Upper lobe of left lung (tissue), 4 donors: Measurements from ENCODE around the gene CCNY.

ENCODE experiments used
- POLR2AphosphoS5 ChIP-seq, 2 donors: sonication (generic); formaldehyde crosslinking; IDR thresholded peaks; one replicate each; pipeline ENCODE4 v1.5.1; 2017; ENCODE audit warnings: antibody characterized with exemption in 2 of 2
- TF ChIP-seq, protein P1 (sequence below), 6 experiments: fragments of 450-650 bp in 4 of 6; fragments of 200-600 bp in 2 of 6; sonication (generic) in 2 of 6; IDR thresholded peaks; one replicate each; pipeline ENCODE4 v1.5.1; 2016 to 2019; ENCODE audit warnings: antibody characterized with exemption in 6 of 6

DNA sequence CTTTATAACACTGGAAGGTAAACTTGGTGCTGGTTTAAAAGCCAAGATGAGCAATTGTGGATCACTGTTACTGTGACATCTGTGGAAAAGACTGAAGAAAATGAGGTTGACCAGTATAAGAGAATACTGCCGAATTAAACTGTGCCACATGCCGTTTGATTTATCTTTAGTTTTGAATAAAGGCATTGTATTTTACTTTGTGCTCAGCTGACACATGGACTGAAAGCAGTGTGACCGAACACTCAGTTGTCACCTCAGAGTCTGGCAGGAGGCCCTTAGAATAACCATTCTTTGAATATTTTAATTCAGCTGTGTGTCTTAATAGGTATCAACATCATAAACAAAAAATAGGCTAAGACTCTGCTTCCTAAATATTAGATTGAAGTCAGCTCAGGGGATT lies 135.1 kb downstream of the CCNY start:
- TF ChIP-seq, protein P1, sequence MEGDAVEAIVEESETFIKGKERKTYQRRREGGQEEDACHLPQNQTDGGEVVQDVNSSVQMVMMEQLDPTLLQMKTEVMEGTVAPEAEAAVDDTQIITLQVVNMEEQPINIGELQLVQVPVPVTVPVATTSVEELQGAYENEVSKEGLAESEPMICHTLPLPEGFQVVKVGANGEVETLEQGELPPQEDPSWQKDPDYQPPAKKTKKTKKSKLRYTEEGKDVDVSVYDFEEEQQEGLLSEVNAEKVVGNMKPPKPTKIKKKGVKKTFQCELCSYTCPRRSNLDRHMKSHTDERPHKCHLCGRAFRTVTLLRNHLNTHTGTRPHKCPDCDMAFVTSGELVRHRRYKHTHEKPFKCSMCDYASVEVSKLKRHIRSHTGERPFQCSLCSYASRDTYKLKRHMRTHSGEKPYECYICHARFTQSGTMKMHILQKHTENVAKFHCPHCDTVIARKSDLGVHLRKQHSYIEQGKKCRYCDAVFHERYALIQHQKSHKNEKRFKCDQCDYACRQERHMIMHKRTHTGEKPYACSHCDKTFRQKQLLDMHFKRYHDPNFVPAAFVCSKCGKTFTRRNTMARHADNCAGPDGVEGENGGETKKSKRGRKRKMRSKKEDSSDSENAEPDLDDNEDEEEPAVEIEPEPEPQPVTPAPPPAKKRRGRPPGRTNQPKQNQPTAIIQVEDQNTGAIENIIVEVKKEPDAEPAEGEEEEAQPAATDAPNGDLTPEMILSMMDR (IDR thresholded peaks at IDR 0.05), result no peak
- TF ChIP-seq POLR2AphosphoS5 (IDR thresholded peaks at IDR 0.05), result no peak
